ENCODE data around the gene C7orf33. TPM values are rescaled to one million over a fixed set of nuclear protein-coding genes. Genes with fewer than 3 reads are reported as not detected.

C7orf33 gene
- total and polyA plus RNA-seq, 2 of the 8 experiments (the other 6 are each of a cell fraction or from before 2014, with no cell fraction given): not detected

- no peak for TF ChIP-seq CHD7 (IDR thresholded peaks at IDR 0.05; ENCODE audit: insufficient replicate concordance, low read length)
- TF ChIP-seq GABPA (IDR thresholded peaks at IDR 0.05; ENCODE audit: borderline replicate concordance, insufficient read depth, low read length): no peak
- no peak for TF ChIP-seq CHD1 (IDR thresholded peaks at IDR 0.05; ENCODE audit: low read depth, low read length)
- no peak for TF ChIP-seq SUZ12 (IDR thresholded peaks at IDR 0.05; ENCODE audit: low read length)
- TF ChIP-seq RXRA (IDR thresholded peaks at IDR 0.05; ENCODE audit: insufficient read depth, low read depth, low read length): no peak
- TF ChIP-seq YY1 (IDR thresholded peaks at IDR 0.05; ENCODE audit: low read depth, low read length): no peak
- TF ChIP-seq EZH2 (IDR thresholded peaks at IDR 0.05; ENCODE audit: low read depth, low read length, severe bottlenecking): no peak
- TF ChIP-seq FOSL1 (IDR thresholded peaks at IDR 0.05; ENCODE audit: insufficient read depth, low read depth, low read length): no peak
- TF ChIP-seq SRF (IDR thresholded peaks at IDR 0.05; ENCODE audit: low read depth, low read length): no peak
- TF ChIP-seq RFX5 (IDR thresholded peaks at IDR 0.05; ENCODE audit: borderline replicate concordance, low read depth, low read length): no peak
- TF ChIP-seq SP4 (IDR thresholded peaks at IDR 0.05; ENCODE audit: low read length): no peak
- TF ChIP-seq MAFK (IDR thresholded peaks at IDR 0.05; ENCODE audit: low read depth, low read length): no peak
- TF ChIP-seq TBP (IDR thresholded peaks at IDR 0.05; ENCODE audit: low read depth, low read length): no peak
These were observed 36.6 kb upstream of the C7orf33 start (continued) for GRCh38 chr7:148553979-148554378.

Data from H1 (cell line).